GF-D8 (cell line): ENCODE results near the gene RAB36.

Experiments used
- DNase-seq: peaks from one replicate; lab custom pipeline; 2025; lab: John Stamatoyannopoulos, UW

Gene RAB36

DNA sequence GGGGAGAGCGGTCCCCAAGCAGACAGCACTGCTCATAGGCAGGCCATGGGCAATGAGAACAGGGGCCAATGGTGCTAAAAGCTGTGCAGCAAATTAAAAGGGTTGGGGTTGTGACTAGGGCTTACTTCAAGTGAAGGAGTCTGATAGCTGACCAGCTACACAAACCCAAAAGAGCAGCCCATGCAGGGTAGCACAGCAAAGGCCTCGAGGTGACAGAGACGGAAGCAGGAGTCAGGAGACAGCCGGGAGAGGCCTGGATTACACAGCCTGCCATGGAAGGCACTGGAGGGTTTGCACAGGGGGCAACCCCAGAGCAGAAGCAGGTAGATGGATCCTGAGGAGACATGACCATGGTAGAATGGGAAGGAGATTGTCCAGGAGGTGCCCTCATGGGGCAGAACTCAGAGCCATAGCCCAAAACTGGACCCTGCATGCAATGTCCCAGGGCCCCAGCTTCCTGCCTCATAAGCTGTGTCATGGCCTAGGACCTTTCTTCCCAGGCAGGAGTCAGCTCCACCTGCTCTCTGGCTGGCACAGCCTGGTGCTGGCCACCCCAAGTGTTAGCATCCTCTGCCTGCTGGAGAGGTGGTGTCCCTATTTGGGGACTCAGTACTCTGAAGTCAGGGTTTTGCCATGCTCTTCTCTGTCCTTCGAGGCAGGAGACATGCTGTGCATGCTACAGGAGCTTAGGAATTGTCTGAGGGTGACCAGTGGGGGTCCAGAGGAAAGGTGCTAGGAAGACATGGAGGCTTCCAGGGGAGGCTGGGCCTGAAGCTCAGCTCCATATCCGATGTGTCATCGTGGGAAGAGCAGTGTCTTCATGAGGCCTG is 36.8 kb upstream of the RAB36 start:
- DNase-seq: no peak

DNA sequence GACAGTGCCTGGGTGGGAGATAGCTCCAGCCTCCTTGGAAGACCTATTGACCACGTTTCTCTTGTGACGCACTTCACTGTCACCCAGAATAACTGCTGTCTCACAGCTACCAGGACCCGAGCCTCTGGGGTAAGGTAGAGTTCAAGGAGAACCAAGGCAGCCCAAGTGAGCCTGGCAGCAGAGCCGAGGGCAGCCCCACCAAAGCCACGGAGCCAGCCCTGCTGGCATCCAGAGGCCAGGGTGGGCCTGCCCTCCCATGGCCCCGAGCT is 36.3 kb upstream of the RAB36 start:
- no peak for DNase-seq

DNA sequence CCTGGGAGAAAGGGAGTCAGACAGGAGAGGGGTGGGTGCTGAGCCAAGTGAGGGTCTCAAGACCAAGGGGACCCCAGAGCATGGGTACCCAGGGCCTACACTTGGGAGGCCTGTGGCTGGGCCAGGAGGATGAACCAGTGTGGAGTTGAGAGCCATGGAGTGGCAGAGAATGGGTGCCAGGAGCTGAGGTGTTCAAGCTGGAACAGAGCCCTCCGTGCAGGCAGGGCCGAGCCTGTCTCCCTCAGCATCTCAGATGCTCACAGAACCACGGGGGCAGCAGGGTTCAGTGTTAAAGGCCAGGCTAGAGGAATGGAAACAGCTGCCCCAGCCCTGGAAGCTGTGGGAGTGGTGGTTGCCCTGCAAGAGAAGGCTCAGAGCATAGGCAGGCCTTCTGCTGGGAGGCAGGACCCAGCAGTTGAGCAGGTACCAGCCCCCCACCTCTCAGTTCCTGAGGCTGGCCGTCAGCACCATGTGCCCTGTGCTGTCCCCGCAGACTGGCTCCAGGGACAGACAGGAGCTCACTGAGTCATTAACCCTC is 35.8 kb upstream of the RAB36 start:
- no peak for DNase-seq

DNA sequence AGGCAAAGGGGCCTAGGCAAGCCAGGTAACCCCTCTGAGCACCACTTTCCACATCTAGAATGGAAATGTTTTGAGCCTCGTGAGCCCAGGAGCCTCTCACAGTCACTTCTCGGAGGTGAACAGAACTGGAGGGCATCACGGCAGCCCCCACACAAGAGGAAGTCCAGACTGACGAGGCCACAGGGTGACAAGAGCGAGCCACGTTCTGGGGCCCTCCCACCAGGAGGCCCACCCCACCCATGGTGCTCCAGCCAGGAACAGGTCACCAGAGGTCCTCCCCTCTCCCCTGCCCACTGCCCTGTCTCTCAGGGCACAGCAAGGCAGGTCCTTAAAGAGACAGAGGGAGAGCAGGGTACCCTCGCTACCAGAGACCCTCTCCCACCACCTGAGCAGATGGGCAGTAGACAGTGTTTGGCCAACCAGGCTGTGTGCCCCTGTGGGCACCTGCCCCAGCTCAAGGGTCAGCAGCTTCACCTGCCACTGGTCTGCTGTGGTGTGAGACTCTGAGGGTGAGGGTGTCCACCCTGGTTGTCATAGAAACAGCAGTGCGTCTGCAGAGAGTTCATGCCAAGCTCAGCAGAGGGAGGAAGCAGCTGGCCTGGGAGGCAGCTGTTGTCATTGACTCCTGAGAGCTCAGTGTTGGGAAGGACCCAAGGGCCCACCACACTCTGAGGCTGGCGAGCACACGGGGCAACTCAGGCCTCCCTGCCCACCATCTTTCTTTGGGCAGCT is 34.9 kb upstream of the RAB36 start:
- DNase-seq: no peak

DNA sequence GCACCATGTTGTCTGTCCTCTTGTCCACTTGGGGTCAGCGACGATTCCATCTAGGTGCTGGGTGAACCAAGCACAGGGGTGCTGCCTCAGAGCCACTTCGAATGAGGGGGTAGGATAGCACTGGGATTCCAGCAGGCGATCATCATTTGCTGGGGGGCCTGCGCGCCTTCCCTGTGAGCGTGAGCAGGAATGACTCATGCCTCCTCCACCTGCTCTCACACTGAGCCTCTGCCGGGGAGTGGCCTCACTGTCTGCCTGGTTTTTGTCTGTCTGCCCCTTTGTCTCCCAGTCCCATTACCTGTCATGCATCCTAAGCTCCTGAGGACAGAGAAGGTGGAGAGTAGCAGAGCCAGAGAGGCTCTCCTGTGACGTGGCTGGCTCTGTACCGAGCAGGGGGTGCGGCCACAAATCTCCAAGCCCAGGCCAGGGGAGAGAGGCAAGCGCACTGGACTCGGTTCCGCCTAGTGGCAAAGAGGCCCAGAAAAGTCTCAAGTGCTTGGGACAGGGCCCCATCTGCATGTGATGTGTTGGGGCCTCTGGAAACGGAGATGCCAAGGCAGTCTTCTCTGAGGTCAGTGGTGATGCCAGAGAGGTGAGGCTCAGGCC is 34.3 kb upstream of the RAB36 start:
- DNase-seq: no peak

DNA sequence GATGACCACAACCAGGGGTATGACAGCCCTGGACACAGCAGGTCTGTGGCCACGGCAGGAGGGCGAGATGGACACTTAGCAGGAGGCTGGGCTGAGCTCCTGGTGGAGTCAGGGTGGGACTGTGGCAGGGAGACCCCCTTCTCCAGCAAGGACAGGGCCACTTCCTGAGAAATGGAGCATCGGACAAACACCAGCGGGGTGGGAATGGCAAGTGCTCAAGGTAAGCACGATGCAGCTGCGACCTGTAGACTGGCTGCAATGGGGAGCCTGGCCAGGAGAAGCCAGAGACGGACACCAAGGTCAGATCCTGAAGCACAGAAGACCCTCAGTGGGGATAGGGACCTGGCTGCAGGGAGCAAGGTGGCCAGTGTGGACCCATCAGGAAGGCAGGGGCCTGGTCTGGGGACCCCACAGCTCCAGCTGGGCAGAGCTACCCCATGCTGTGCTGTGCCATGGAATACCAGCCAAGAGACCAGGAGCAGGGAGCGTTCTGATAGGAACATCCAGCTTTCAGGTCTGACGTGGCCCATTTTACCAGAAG is 32.7 kb upstream of the RAB36 start:
- DNase-seq: no peak

DNA sequence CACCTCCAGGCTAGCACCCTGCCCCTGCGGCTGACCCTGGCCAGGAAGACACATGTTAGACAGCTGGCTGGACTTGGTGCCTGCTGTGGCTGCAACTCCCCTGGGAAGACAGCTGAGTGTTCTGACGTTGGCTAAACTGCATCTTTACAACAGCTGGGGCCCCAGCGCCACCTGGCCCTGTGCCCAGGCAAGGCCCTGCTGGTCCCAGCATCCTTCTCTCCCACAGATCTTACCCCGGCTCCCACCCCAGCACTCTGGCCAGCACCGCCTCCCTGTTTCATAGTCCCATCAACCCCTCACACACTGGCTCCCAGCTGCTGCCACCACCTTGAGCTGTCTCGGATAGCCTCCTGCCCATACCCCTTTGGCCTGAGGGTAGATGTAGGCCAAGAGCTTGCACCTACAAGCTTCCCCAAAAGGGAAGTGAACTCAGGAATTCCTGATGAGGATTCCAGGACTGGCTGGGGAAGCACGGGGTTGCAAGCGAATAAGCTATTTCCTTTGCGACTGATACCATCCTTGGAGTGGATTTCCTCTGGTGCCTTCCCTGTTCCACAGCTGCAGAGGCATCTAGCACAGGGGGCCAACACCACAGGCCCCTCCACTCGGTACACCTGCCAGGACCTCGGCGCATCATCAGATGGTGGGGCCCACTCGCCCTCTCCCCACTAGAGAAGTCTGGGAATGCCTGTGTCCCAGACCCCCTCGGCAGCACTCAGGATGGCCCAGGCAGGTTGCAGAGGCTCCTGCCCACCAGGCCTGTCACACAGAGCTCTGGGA is 32.0 kb upstream of the RAB36 start:
- DNase-seq: no peak

DNA sequence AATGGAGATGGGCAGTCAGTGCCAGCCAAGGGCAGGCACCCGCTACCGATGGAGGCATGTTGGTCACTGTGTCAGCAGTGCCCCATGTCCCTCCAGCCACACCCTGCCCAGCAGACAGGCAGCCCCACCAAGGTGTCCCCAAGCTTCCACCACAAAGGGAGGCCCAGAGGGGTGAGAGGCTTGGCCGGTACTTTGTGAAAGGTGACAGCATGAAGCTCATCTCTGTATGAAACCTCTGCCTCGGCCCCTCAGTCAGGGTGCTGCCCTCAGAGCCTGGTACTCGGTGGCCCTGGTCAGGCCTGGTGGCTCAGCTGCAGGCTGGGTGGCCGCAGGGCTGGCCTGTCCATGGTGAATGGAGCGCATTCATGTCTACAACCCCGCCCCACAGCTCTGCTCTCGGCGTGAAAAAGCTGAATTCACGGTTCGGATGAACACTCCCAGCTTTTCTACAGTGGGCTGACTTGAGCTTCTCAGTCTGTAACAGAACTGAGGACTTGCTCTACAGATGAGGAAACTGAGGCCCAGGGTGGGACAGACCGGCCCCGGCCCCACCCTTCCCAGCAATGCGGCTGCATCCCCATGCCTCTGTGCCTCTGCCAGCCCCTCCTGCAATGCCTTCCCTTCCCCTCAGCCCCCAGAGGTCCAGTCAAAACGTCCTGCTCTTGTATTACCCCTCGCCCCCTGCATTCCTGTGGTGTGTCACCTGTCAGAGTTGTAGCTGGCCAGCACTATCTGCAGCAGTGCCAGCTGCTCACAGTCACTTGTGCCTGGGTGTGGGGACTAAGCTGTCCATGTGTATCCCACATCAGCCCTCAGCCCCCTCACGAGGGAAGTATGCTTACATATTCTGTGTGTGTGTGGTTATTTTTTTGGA is 31.2 kb upstream of the RAB36 start:
- no peak for DNase-seq

DNA sequence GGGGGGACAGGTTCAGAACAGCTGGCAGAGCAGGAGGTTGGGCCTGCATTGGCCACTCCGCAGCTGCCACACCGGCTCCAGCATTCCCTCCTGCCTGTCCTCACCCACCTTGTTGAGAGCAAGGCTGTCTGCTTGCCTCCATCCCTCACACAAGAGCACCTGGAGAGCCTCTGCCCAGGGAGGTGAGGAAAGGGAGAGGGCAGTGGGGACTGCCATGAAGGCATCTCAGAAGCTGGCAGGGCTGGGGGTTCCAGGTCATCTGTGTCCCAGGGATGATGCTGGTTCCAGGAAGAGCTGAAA is 30.6 kb upstream of the RAB36 start:
- no peak for DNase-seq

DNA sequence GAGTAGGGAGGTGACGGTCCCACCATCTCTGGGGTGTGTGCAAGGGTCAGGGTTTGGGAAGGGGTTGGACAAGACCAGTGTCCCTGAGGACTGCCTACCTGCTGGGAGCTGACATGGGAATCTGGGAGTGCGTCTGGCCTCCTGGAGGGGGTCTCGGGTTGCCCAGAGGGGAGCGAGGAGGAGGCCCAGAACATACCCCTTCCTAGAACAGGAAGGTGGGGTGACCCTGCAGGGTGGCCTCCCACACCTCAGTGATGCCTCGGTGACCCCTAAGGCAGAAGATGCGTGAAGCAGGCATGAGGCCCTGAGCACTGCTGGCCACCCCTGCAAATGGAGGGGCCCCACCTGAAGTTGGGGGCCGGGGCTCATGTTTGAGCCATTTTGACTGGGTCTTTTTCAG is 29.9 kb upstream of the RAB36 start:
- no peak for DNase-seq

DNA sequence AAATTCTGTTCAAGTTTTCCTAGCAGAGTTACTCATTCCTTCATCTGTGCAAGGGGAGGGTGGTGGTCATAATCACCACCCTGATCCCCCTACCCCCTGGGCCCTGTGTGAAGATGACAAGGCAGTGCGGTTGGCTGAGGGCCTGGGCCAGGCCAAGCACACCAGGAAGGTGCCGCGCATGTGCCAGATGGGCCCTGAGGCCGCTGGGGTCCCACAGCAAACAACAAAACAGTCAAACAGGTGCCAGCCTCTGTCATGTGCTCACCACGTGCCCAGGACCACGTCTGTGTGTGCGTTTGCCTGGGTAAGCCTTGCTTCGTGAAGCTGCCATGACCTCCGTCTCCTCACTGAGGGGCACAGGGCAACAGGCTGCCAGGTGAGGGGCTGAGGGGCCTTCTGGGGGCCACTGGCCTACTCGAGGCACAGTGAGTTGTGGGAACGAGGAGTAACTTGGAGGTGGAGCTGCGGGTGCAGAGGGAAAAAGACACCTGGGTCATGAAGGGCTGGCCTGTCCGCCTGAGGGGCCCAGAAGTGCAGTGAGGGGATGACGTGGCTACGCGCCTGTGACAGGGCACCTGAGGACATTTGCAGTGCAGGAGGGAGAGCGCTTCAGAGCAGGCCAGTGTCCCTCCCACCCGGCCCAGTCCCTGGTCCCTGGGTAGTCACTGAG is 29.3 kb upstream of the RAB36 start:
- DNase-seq: no peak

DNA sequence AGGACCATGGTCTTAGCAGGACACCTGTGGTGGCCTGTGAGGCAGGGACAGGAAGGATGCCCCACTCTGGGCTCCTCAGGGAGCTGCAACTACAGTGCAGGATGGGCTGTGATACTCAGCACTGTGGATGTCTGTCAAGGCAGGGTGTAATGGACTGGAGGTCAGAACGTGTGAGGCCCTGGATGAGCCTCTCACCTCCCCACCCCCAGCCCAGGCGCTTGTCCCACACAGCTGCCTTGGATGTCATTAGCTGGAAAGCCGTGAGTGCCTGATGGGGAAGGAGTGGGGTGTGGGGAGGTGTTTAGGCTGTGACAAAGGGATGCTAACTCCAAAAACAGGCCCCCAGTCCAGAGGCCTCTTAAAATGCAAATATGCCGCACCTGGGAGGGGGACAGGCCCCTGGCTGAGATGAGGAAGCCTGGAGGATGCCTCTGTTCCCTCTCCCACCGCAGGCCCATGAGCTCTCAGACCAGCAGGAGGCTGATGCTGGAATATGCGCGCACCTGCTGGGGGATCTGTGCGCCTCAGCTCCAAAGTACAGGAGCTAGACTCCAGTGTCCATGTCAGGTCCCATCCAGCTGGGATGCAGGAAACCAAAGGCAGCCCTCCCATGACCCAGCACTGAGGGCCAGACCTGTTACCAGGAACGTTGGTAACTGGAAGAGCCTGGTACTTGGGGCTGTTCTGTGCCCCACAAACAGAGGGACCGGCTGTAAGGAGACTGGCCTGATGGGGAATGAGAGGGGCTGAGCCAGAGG is 28.6 kb upstream of the RAB36 start:
- no peak for DNase-seq

DNA sequence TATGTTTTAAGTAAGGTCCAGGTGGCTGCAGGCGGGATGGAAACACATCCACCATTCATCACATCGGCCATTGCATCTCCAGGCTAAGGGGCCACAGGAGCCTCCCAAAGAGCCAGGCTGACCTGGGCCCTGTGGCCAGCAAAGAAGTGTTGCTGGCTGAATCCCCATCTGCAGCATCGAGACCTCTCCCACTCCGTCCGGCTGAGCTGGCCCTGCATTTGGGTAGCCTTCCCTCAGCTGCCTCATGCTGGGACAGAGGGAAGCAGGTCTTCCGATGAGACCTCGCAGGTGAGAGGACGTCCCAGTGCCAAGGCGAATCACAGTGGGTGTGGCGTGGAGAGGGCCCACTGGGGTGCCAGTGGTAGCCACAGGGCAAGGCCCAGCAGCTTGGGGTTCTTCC is 28.0 kb upstream of the RAB36 start:
- no peak for DNase-seq

DNA sequence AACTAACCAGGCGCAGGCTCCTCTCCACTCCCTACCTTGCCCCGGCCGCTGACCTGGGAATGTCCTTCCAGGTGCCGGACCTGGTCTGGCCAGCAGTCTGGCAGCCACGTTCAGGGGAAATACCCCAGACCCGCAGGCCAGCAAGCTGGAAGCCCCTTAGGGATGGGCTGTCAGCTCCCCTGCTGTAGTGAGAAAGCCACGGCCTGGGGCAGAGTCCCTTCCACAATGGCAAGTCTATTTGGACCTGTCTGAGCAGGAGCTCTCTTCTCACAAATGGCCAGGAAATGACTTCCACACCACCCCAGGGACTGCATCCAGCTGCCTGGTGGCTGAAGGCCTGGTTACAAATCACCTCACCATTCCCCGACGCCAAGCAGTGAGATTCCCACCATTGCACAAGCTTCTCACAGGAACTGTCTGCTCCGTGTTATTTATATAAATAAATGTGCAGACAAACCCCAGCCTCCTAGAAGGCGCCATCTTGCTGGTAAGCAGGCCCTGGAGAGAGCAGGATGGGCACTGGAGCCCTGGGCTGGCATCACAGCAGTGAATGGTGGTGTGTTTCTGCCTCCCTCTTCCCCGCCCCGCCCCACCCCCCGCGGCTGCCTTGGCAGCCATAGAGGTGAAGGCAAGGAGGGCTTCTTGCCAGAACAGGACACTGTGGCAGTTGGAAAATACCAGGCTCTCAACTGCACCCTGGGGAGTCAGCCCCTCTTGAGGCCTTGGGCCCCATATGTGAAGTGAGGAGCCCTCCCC is 27.2 kb upstream of the RAB36 start:
- no peak for DNase-seq

DNA sequence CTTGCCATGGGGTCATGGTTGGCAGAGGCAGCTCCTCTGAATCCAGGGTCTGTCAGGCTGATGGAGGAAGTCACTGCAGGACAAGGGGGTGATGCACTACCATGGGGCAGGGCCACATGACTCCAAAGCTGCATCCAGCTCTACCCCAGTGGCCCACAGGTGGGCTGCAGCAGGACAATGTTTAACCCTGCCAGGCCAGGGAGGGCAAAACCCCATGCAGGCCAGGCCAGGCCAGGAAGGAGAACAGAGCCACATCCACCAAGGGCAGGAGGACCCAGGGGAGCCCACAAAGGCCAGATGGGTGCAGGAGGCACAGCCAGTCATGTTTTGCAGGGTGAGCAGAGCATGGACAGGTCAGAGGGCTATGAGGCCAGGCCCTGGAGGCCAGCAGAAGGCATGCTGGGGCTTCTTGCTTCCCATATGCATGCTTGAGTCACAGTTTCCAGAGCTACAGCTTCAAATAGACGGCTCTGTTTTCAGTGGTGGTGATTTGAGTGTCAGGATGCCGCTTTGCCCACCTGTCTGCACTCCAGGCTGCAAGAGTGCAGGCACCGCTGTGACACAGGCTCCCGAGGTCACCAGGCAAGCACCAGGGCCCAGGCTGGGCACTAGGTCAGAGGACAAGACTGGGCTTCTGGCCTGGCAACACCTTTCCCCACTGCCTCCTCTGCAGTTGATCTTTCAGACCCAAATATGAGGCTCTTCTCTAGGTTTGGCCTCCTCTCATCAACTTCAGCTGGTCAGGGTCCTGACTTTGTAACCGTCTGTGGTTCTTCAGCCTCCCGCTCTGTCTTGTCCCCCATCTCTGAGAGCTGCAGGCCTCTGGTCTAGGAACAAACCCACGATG is 26.4 kb upstream of the RAB36 start:
- DNase-seq: no peak

DNA sequence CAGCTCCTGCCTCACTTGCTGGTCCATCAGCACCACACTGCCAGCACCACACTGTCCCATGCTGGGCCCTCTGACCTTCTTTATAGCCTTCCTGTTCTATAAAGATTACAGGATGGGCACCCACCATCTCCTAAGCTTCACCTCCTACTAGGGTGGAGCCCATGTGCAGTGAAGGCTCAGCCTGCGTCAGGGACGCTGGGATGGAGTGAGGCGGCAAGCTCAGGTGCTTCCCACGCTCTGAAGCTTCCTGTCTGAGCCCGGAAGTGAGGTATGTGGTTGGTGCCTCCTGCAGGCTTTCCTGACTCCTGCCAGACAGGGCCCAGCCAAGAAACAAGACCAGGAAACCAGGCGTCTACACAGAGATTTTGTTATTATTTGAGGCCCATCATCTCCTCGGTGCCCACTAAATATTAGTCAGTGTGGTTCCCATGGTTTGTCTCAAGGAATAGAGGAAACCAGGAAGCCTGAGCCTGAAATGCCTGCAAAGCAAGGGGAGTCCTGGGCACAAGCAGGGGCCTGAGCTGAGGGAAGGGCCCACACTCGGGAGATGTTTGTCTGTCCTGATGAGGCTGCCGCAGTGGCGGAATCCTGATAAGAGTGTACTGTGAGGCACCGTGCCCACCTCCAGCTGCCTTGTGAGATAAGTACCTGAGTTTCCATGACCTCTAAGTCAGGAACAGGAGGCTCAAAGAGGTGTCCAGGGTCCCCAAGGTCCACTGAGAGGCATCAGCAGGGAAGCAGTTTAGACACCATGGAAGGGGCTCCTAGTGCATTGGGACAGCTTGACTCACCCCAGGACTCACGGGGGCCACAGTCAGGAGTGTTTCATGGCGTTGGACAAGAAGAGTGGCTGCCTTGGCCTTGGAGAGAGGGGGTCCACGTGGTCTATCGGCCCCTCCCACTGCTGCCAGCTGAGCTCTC is 25.5 kb upstream of the RAB36 start:
- no peak for DNase-seq

DNA sequence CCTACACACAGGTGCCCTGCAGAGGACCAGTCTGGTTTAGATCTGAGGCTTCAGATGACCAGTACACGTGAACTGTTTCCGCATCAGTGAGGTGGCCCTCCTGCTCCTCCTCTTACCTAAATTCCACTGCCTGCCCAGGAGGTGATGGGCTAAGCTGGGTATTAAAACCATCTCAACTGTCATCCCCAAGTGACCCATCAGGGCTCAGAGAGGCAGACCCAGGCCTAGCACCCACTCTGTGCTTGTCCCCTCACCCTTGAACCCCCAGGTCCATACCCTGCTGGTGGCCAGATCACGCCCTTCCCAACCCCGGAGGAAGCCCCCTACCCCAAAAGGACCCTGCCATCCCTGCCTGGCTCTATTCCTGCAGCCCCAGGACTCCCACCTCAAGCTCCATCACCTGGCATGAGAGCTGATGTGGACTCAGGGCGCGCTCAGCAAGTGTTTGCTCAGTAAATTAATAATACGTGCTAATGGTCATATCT is 24.8 kb upstream of the RAB36 start:
- no peak for DNase-seq
